ENCODE data around the gene PRCP.

The PRCP gene

DNA sequence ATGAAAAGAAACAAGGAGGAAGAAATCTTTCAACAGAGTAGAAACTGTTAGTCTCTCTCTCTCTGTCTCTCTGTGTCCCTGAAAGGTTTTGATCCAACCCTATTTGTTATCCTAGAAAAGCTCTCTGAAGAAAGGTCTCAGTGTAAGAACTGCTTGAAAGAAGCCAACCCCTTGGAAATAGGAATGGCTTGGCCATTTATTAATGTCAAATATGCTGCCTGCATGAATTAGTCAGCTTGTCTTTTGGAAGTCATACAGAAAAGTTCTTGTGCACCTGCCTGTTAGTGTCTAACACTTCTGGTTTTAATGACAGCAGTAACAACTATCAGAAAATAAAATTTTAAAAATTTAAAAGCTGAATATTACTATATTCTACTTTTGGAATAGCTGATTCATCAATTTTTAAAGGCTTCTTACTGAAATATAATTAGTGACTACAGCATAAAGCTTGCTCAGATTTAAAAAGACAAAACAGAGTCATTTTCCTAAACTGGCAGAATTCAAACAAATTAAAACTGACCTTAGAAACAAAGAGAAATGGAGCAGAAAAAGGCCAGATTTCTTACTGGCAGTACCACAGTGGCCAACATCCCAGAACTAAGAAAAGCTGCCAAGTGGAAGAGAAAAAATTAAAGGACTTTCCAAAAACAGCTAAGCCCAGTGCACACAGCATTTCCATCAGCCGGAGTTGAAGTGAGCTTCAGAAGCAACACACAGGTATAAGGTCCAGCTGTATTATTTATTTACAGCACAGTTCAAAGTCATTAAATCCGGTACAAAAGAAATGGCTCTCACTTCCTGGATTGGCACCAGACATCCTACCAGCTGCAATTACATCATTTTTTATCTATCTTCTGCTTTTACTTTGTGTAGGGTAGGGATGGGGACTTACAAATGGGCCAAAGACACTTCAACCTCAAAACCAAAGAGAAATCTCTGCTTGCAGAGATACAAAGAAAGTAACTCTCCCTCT lies 76.3 kb downstream of the PRCP start:
- Histone ChIP-seq H3K4me3 (ENCODE audit: low read depth in 1 of 2, low read length in 2 of 2) (no peak overlapping the region), H3K27ac (ENCODE audit: low read length) (no peak overlapping the region), H3K9me3 (ENCODE audit: control insufficient read depth in 1 of 2, low read length in 2 of 2) (no peaks in the 10 kb centered on the region), H3K27me3 (ENCODE audit: low read depth, low read length) (no peaks in the 10 kb centered on the region), H3K4me1 (ENCODE audit: control insufficient read depth in 1 of 2, insufficient read depth in 2 of 2, low read length in 2 of 2) (peaks cover 0 to 5% of the 10 kb centered on the region in 2 donors), H3K36me3 (ENCODE audit: control insufficient read depth in 1 of 2, insufficient read depth in 2 of 2, low read length in 2 of 2) (peaks cover 0 to 5% of the 10 kb centered on the region in 2 donors)

DNA sequence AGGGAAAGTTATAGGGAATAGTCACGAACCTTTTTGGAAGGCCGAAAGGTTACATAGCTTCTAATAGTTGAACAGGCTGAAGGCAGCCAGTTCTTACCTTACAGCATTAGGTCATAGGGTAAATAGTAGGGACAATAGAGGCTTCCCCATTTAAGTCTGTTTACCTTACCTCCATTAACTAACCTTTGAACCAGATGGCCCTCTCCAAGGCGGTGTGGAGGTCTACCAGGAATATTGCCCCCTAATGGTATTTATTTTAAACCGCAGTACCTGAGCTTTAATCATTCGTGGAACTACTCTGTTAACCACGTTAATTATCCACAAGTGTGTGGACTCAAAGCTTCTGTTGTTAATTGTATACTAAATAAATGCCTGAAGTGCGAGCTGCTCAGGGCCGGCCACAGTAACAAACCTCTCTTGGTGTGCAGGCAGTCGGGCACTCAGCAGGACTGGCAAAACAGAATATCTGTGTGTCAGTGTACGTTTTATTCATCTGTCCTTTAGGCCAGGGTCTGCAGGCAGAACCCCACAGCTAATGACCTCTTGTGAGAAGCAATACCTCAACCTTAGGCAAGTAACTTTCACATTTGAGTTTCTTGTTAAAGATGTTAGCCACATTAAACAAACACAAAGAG lies 81.7 kb downstream of the PRCP start:
- H3K4me3 ChIP-seq (ENCODE audit: low read depth in 1 of 2, low read length in 2 of 2) = no peak overlapping the region
- no peaks in the 10 kb centered on the region for H3K27me3 ChIP-seq (ENCODE audit: low read depth, low read length)
- no peaks in the 10 kb centered on the region for H3K4me1 ChIP-seq (ENCODE audit: control insufficient read depth in 1 of 2, insufficient read depth in 2 of 2, low read length in 2 of 2)
- no peaks in the 10 kb centered on the region for H3K9me3 ChIP-seq (ENCODE audit: control insufficient read depth in 1 of 2, low read length in 2 of 2)
- H3K27ac ChIP-seq (ENCODE audit: low read length) = no peak overlapping the region
- H3K36me3 ChIP-seq (ENCODE audit: control insufficient read depth in 1 of 2, insufficient read depth in 2 of 2, low read length in 2 of 2) = no peaks in the 10 kb centered on the region

DNA sequence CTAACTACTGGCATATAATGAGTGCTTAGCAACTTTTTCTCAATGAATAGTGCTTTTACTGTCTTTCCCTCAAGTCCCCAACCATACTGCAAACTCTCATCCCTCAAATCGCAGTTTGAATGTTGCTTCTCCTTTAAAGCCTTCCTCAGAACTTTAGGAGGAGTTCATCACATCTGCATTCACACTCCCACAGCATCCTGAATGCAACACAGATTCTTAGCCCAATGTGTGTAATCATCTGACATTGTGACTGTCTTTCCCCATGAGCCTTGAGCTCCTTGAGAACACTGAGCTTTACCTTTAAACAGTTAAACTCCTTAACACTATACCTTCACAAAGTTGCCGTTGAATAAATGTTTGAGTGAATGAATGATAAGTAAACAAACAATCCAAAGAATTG lies 84.8 kb downstream of the PRCP start:
- no peaks in the 10 kb centered on the region for H3K36me3 ChIP-seq (ENCODE audit: control insufficient read depth in 1 of 2, insufficient read depth in 2 of 2, low read length in 2 of 2)
- no peaks in the 10 kb centered on the region for H3K9me3 ChIP-seq (ENCODE audit: control insufficient read depth in 1 of 2, low read length in 2 of 2)
- H3K4me3 ChIP-seq (ENCODE audit: low read depth in 1 of 2, low read length in 2 of 2) = no peak overlapping the region
- no peaks in the 10 kb centered on the region for H3K4me1 ChIP-seq (ENCODE audit: control insufficient read depth in 1 of 2, insufficient read depth in 2 of 2, low read length in 2 of 2)
- no peaks in the 10 kb centered on the region for H3K27me3 ChIP-seq (ENCODE audit: low read depth, low read length)
- no peak overlapping the region for H3K27ac ChIP-seq (ENCODE audit: low read length)

DNA sequence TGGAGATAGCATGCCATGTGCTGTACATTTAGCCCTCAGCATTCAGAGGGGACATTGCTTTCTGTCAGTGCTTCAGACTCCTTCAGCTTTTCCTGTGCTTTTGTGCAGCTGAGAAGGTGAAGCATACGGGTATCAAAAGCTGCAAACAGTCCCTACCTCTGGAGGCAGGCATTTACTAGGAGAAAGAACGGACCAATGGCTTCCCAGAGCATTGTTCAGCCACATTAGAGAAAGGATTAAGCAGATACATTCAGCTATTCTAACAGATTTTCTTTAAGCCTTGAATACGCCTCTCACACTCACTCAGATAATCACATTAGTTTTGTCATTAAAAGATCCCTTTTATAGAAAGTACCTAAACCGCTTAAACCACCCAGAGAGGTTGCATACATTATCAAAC lies 85.9 kb downstream of the PRCP start:
- Histone ChIP-seq H3K4me3 (ENCODE audit: low read depth in 1 of 2, low read length in 2 of 2) (no peak overlapping the region), H3K4me1 (ENCODE audit: control insufficient read depth in 1 of 2, insufficient read depth in 2 of 2, low read length in 2 of 2) (no peaks in the 10 kb centered on the region), H3K36me3 (ENCODE audit: control insufficient read depth in 1 of 2, insufficient read depth in 2 of 2, low read length in 2 of 2) (no peaks in the 10 kb centered on the region), H3K27ac (ENCODE audit: low read length) (no peak overlapping the region), H3K27me3 (ENCODE audit: low read depth, low read length) (no peaks in the 10 kb centered on the region), H3K9me3 (ENCODE audit: control insufficient read depth in 1 of 2, low read length in 2 of 2) (no peaks in the 10 kb centered on the region)

DNA sequence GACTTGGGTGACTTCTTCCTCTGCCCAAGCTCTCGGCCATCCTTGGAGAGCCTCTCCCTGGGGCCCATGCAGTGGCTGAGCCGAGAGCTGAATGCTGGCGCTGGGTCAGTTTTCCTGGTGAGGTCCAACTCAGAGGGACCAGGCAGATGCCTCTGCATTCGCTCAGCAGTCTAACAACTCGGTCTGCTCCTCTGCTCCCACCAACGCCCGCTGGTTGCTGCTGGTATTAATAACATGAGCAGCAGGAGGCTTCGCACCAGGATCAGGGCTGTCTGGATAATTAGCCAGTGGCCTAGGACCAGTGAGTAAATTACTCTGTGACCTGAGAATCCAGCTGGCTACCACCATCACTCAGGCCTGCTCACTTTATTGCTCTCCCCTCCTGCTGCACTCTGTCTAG lies 88.9 kb downstream of the PRCP start:
- H3K27ac ChIP-seq (ENCODE audit: low read length) = no peak overlapping the region
- no peaks in the 10 kb centered on the region for H3K36me3 ChIP-seq (ENCODE audit: control insufficient read depth in 1 of 2, insufficient read depth in 2 of 2, low read length in 2 of 2)
- no peaks in the 10 kb centered on the region for H3K4me1 ChIP-seq (ENCODE audit: control insufficient read depth in 1 of 2, insufficient read depth in 2 of 2, low read length in 2 of 2)
- H3K4me3 ChIP-seq (ENCODE audit: low read depth in 1 of 2, low read length in 2 of 2) = no peak overlapping the region
- no peaks in the 10 kb centered on the region for H3K27me3 ChIP-seq (ENCODE audit: low read depth, low read length)
- no peaks in the 10 kb centered on the region for H3K9me3 ChIP-seq (ENCODE audit: control insufficient read depth in 1 of 2, low read length in 2 of 2)

DNA sequence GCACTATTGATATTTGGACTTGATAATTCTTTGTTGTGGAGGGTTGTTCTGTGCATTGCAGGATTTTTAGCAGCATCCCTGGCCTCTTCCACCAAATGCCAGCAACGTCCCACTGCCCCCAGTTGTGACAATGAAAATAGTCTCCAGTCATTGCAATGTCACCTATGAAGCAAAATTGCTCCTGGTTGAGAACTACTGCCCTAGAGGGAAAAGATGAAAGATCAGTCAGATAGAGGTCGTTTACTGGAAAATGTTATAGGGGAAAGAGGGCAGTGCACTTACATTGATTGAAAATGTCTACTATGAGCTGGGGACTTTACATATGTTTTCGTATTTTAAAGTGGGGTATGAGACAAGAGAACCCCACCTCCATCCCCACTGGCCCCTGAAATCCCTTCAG lies 89.5 kb downstream of the PRCP start:
- H3K27me3 ChIP-seq (ENCODE audit: low read depth, low read length) = no peaks in the 10 kb centered on the region
- H3K27ac ChIP-seq (ENCODE audit: low read length) = no peak overlapping the region
- no peaks in the 10 kb centered on the region for H3K36me3 ChIP-seq (ENCODE audit: control insufficient read depth in 1 of 2, insufficient read depth in 2 of 2, low read length in 2 of 2)
- H3K4me1 ChIP-seq (ENCODE audit: control insufficient read depth in 1 of 2, insufficient read depth in 2 of 2, low read length in 2 of 2) = no peaks in the 10 kb centered on the region
- H3K4me3 ChIP-seq (ENCODE audit: low read depth in 1 of 2, low read length in 2 of 2) = no peak overlapping the region
- H3K9me3 ChIP-seq (ENCODE audit: control insufficient read depth in 1 of 2, low read length in 2 of 2) = no peaks in the 10 kb centered on the region

DNA sequence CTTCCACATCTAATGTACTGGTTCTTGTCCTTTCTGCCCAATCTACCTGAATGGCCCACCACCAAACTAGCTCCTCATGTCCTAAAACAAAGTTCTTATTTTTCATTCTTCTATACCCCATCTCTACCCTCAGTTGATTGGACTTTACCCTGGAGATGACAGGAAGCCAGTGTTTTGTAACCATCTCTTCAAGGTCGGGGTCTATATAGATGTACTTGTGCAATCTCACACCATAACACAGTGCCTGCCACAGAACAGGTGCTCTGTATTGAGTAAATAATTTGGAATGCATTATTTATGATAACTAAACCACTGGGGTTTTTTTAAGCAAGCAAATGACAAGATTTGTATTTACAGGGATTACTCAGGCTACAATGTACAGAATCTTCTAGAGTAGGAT lies 89.9 kb downstream of the PRCP start:
- Histone ChIP-seq H3K36me3 (ENCODE audit: control insufficient read depth in 1 of 2, insufficient read depth in 2 of 2, low read length in 2 of 2) (no peaks in the 10 kb centered on the region), H3K27ac (ENCODE audit: low read length) (no peak overlapping the region), H3K27me3 (ENCODE audit: low read depth, low read length) (no peaks in the 10 kb centered on the region), H3K4me3 (ENCODE audit: low read depth in 1 of 2, low read length in 2 of 2) (no peak overlapping the region), H3K9me3 (ENCODE audit: control insufficient read depth in 1 of 2, low read length in 2 of 2) (no peaks in the 10 kb centered on the region), H3K4me1 (ENCODE audit: control insufficient read depth in 1 of 2, insufficient read depth in 2 of 2, low read length in 2 of 2) (no peaks in the 10 kb centered on the region)

DNA sequence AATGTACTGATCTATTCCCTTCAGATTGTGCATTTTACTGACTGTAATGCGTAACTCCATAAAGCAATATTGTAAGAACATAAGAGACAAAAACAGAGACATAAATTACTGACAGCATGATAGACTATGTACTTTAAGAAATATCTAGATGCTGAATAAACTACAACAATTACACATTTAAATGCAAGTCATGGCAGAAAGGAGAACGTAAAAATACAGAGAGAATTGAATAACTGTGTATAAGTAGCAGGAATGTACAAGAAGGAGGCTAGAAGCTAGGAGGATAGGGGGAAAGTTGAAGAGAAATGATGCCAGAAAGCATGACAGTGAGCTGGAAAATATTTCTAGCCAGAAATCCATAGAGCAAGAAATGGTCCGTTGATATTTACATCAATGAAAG lies 92.6 kb downstream of the PRCP start:
- no peaks in the 10 kb centered on the region for H3K36me3 ChIP-seq (ENCODE audit: control insufficient read depth in 1 of 2, insufficient read depth in 2 of 2, low read length in 2 of 2)
- H3K27ac ChIP-seq (ENCODE audit: low read length) = no peak overlapping the region
- no peak overlapping the region for H3K4me3 ChIP-seq (ENCODE audit: low read depth in 1 of 2, low read length in 2 of 2)
- H3K4me1 ChIP-seq (ENCODE audit: control insufficient read depth in 1 of 2, insufficient read depth in 2 of 2, low read length in 2 of 2) = no peaks in the 10 kb centered on the region
- H3K27me3 ChIP-seq (ENCODE audit: low read depth, low read length) = no peaks in the 10 kb centered on the region
- H3K9me3 ChIP-seq (ENCODE audit: control insufficient read depth in 1 of 2, low read length in 2 of 2) = no peaks in the 10 kb centered on the region

DNA sequence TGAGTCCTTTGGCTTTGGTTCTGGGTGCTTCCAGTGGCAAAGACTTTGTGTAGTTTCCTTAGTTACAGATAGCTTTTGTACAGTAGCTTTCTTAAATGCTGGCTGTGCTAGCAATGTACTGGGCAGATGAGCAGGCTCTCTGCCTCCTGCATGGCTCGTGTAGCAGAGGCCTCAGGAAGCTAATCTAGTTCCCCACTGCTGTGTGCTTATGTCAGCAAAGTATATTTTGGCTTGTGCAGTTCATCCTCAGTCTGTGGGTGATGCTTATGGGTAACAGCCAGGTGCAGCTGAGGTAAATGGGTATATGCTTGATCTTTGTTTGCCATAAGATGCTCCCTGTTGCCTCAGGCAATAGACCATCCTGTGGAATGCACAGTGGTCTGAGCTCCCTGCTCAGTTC lies 97.5 kb downstream of the PRCP start:
- Histone ChIP-seq H3K4me3 (ENCODE audit: low read depth in 1 of 2, low read length in 2 of 2) (no peak overlapping the region), H3K4me1 (ENCODE audit: control insufficient read depth in 1 of 2, insufficient read depth in 2 of 2, low read length in 2 of 2) (no peaks in the 10 kb centered on the region), H3K27me3 (ENCODE audit: low read depth, low read length) (no peaks in the 10 kb centered on the region), H3K9me3 (ENCODE audit: control insufficient read depth in 1 of 2, low read length in 2 of 2) (no peaks in the 10 kb centered on the region), H3K36me3 (ENCODE audit: control insufficient read depth in 1 of 2, insufficient read depth in 2 of 2, low read length in 2 of 2) (no peaks in the 10 kb centered on the region), H3K27ac (ENCODE audit: low read length) (no peak overlapping the region)

DNA sequence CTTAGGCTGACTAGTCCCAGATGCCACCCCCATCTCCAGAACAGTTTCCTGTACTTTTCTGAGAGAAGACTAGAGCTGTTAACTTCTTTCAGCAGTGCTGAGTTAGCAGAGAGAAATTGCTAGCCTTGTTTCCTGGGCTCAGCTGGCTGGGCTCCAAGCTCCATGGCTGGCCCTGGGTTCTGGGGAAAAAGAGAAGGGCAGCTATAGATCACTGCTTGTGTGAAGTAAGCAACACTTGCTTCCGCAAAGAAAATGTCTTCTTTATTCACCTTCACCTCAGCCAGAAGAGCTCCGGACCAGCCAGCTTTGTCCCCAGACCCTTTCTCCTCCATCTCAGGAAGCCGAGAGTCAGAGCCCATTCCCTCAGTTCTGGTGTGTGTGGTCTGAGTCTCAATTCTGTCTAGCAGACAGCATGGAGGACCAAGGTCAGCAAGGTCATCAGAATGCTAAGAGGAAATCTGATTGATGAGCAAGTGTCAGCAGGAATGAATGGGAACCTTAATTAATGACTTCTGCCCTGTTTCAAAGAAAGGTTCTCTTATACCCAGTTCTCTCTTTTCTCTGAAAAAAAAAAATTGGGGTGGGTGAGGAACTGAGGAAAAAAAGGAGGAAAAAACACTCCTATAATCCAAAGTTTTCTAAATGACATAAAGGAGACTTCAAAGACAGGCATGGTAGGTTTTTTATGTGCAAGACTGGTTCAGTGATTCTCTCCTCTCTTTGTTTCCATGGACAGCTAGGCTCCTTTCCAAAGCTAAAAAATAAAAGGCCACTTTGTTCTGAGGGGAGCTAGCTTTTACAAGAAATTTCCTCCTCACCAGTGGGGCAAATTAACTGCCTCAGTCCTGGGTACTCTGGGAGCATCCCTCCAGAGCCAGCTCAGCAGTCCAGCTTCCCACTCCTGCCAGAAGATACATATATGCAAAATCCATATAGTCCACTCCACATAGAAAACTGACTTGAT lies 103.0 kb downstream of the PRCP start:
- no peak overlapping the region for H3K27ac ChIP-seq (ENCODE audit: low read length)
- no peak overlapping the region for H3K4me3 ChIP-seq (ENCODE audit: low read depth in 1 of 2, low read length in 2 of 2)
- H3K4me1 ChIP-seq (ENCODE audit: control insufficient read depth in 1 of 2, insufficient read depth in 2 of 2, low read length in 2 of 2) = no peaks in the 10 kb centered on the region

DNA sequence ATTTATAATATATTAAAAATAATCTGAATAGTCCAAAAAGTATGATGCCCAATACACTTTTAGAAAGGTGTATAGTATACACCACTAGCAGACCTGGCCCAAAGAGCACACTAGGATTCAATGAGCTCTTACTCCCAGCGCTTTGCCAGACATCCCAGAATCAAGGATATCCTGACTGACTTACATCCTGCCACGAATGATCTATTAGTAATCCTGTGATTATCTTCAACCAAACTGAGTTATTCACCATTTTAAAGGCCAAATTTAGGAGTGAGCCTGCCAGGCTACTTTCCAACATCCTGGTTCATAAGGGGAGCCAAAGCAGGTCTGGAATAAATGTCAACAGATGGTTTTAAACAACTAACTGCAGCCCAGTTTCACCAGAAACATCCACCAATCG lies 105.7 kb downstream of the PRCP start:
- Histone ChIP-seq H3K27ac (ENCODE audit: low read length) (no peak overlapping the region), H3K9me3 (ENCODE audit: control insufficient read depth in 1 of 2, low read length in 2 of 2) (no peaks in the 10 kb centered on the region), H3K36me3 (ENCODE audit: control insufficient read depth in 1 of 2, insufficient read depth in 2 of 2, low read length in 2 of 2) (no peaks in the 10 kb centered on the region), H3K4me1 (ENCODE audit: control insufficient read depth in 1 of 2, insufficient read depth in 2 of 2, low read length in 2 of 2) (no peaks in the 10 kb centered on the region), H3K27me3 (ENCODE audit: low read depth, low read length) (no peaks in the 10 kb centered on the region), H3K4me3 (ENCODE audit: low read depth in 1 of 2, low read length in 2 of 2) (no peak overlapping the region)

More for the DNA sequence above, 103.0 kb downstream of the PRCP start:
- Histone ChIP-seq H3K27me3 (ENCODE audit: low read depth, low read length) (no peaks in the 10 kb centered on the region), H3K9me3 (ENCODE audit: control insufficient read depth in 1 of 2, low read length in 2 of 2) (no peaks in the 10 kb centered on the region), H3K36me3 (ENCODE audit: control insufficient read depth in 1 of 2, insufficient read depth in 2 of 2, low read length in 2 of 2) (no peaks in the 10 kb centered on the region)

All from muscle layer of duodenum (tissue), 2 donors.